T-helper 17 cell (primary cell): ENCODE results near the gene CACNG1. TPM values are rescaled to one million over a fixed set of nuclear protein-coding genes. Genes with fewer than 3 reads are reported as not detected.

ENCODE experiments used
- ATAC-seq: fragments of 150-1000 bp; cut with Tn5 transposase; 2 replicates; pipeline ENCODE4 v1.10.0; 2021; ENCODE audit warnings: mild to moderate bottlenecking, moderate library complexity
- DNase-seq, 3 donors: peaks; one replicate each; pipeline versions ENCODE4 v3.0.0 to v3.0.0-alpha.2; 2020 to 2021
- H3K9me3 ChIP-seq: one replicate; pipeline ENCODE4 v1.7.0; 2013; ENCODE audit warnings: low read length, mild to moderate bottlenecking; ENCODE audit not compliant: control insufficient read depth, poor library complexity, severe bottlenecking
- H3K27ac Mint-ChIP-seq: one replicate; pipeline ENCODE4 v1.8.0; 2022; ENCODE audit warnings: mild to moderate bottlenecking, moderate library complexity, mixed read lengths
- H3K27me3 Mint-ChIP-seq: one replicate; pipeline ENCODE4 v1.8.0; 2022; ENCODE audit warnings: mixed read lengths
- H3K36me3 Mint-ChIP-seq: one replicate; pipeline ENCODE4 v1.8.0; 2022; ENCODE audit warnings: low read depth, mixed read lengths
- H3K4me1 Mint-ChIP-seq: one replicate; pipeline ENCODE4 v1.8.0; 2022; ENCODE audit warnings: mild to moderate bottlenecking, mixed read lengths
- H3K4me3 Mint-ChIP-seq: one replicate; pipeline ENCODE4 v1.8.0; 2022; ENCODE audit warnings: mild to moderate bottlenecking, moderate library complexity, mixed read lengths
- total RNA-seq, 4 donors: library from RNA in 2 of 4; stranded (reverse) in 2 of 4; gene quantifications; one replicate each; pipeline ENCODE4 v1.2.3 and lab custom pipeline; 2022 to 2026

CACNG1 gene
- not detected for total RNA-seq
- 0 reads per million in 2 donors for total RNA-seq (lab: John Stamatoyannopoulos, UW)

- Mint-ChIP-seq H3K36me3 (peaks cover 2% of the 10 kb centered on the region), H3K4me3 (no peak within 1 kb of the TSS), H3K27me3 (no peaks in the 10 kb centered on the region), H3K4me1 (peaks cover 2% of the 10 kb centered on the region), H3K27ac (no peak within 1 kb of the TSS)
- ATAC-seq, result no peak
- DNase-seq, result no peak
- H3K9me3 ChIP-seq, result peaks cover 5% of the 10 kb centered on the region
Observed at GRCh38 chr17:67044016-67044772, at the start of gene CACNG1. CACNG1 (plus strand) TSS chr17:67044554; CDS start chr17:67044661, 107 bp downstream.

- Mint-ChIP-seq H3K27ac (no peak overlapping the region), H3K4me3 (no peak overlapping the region), H3K4me1 (peaks cover 5% of the 10 kb centered on the region), H3K36me3 (peaks cover 4% of the 10 kb centered on the region), H3K27me3 (peaks cover 34% of the 10 kb centered on the region)
- H3K9me3 ChIP-seq, result no peaks in the 10 kb centered on the region
- no peak for ATAC-seq
- DNase-seq, result no peak
Observed at GRCh38 chr17:66994930-66995535, 49.3 kb upstream of the CACNG1 start.

GRCh38 chr17:66995944-66996343 lies 48.4 kb upstream of the CACNG1 start:
- no peaks in the 10 kb centered on the region for H3K9me3 ChIP-seq
- ATAC-seq (no peak), DNase-seq (no peak)
- H3K4me1 Mint-ChIP-seq, result peaks cover 5% of the 10 kb centered on the region
- peaks cover 4% of the 10 kb centered on the region for H3K36me3 Mint-ChIP-seq
- no peak overlapping the region for H3K27ac Mint-ChIP-seq
- H3K4me3 Mint-ChIP-seq, result no peak overlapping the region
- peaks cover 29% of the 10 kb centered on the region for H3K27me3 Mint-ChIP-seq

- ATAC-seq (no peak), DNase-seq (no peak)
- Mint-ChIP-seq H3K36me3 (peaks cover 4% of the 10 kb centered on the region), H3K27ac (no peak overlapping the region), H3K4me1 (peaks cover 5% of the 10 kb centered on the region), H3K4me3 (no peak overlapping the region), H3K27me3 (peaks cover 19% of the 10 kb centered on the region)
- no peaks in the 10 kb centered on the region for H3K9me3 ChIP-seq
Observed at GRCh38 chr17:66996926-66997325, 47.4 kb upstream of the CACNG1 start.

GRCh38 chr17:67003231-67003630 lies 41.1 kb upstream of the CACNG1 start:
- DNase-seq (no peak), ATAC-seq (no peak)
- Mint-ChIP-seq H3K27ac (no peak overlapping the region), H3K4me3 (no peak overlapping the region), H3K36me3 (no peaks in the 10 kb centered on the region), H3K4me1 (peaks cover 2% of the 10 kb centered on the region), H3K27me3 (peaks cover 33% of the 10 kb centered on the region)
- no peaks in the 10 kb centered on the region for H3K9me3 ChIP-seq

GRCh38 chr17:67004181-67004580 lies 40.2 kb upstream of the CACNG1 start:
- peaks cover 33% of the 10 kb centered on the region for H3K27me3 Mint-ChIP-seq
- H3K4me1 Mint-ChIP-seq, result peaks cover 2% of the 10 kb centered on the region
- no peaks in the 10 kb centered on the region for H3K36me3 Mint-ChIP-seq
- ATAC-seq (no peak), DNase-seq (no peak)
- no peak overlapping the region for H3K4me3 Mint-ChIP-seq
- H3K27ac Mint-ChIP-seq, result no peak overlapping the region
- no peaks in the 10 kb centered on the region for H3K9me3 ChIP-seq

GRCh38 chr17:67007266-67007665 lies 37.1 kb upstream of the CACNG1 start:
- peaks cover 2% of the 10 kb centered on the region for H3K4me1 Mint-ChIP-seq

GRCh38 chr17:67008101-67008500 lies 36.3 kb upstream of the CACNG1 start:
- DNase-seq (no peak), ATAC-seq (no peak)

More at GRCh38 chr17:67007266-67007665, 37.1 kb upstream of the CACNG1 start:
- H3K27me3 Mint-ChIP-seq, result peaks cover 56% of the 10 kb centered on the region
- H3K4me3 Mint-ChIP-seq, result no peak overlapping the region
- no peaks in the 10 kb centered on the region for H3K9me3 ChIP-seq
- ATAC-seq (no peak), DNase-seq (no peak)
- no peak overlapping the region for H3K27ac Mint-ChIP-seq
- H3K36me3 Mint-ChIP-seq, result no peaks in the 10 kb centered on the region

GRCh38 chr17:67011527-67012175 lies 32.7 kb upstream of the CACNG1 start:
- DNase-seq, result no peak
- Mint-ChIP-seq H3K4me3 (no peak overlapping the region), H3K27ac (no peak overlapping the region)

More at GRCh38 chr17:67008101-67008500, 36.3 kb upstream of the CACNG1 start:
- Mint-ChIP-seq H3K4me1 (peaks cover 2% of the 10 kb centered on the region), H3K4me3 (no peak overlapping the region), H3K27me3 (peaks cover 57% of the 10 kb centered on the region), H3K27ac (no peak overlapping the region), H3K36me3 (no peaks in the 10 kb centered on the region)
- H3K9me3 ChIP-seq, result no peaks in the 10 kb centered on the region

GRCh38 chr17:67013891-67014290 lies 30.5 kb upstream of the CACNG1 start:
- ATAC-seq (no peak), DNase-seq (no peak)
- H3K4me3 Mint-ChIP-seq, result no peak overlapping the region
- peaks cover 56% of the 10 kb centered on the region for H3K27me3 Mint-ChIP-seq
- no peak overlapping the region for H3K27ac Mint-ChIP-seq
- no peaks in the 10 kb centered on the region for H3K9me3 ChIP-seq
- H3K36me3 Mint-ChIP-seq, result no peaks in the 10 kb centered on the region
- H3K4me1 Mint-ChIP-seq, result no peaks in the 10 kb centered on the region

More at GRCh38 chr17:67011527-67012175, 32.7 kb upstream of the CACNG1 start:
- Mint-ChIP-seq H3K4me1 (no peaks in the 10 kb centered on the region), H3K27me3 (peaks cover 56% of the 10 kb centered on the region), H3K36me3 (no peaks in the 10 kb centered on the region)
- no peak for ATAC-seq
- no peaks in the 10 kb centered on the region for H3K9me3 ChIP-seq

GRCh38 chr17:67015001-67015400 lies 29.4 kb upstream of the CACNG1 start:
- Mint-ChIP-seq H3K4me3 (no peak overlapping the region), H3K36me3 (no peaks in the 10 kb centered on the region), H3K4me1 (no peaks in the 10 kb centered on the region), H3K27ac (no peak overlapping the region), H3K27me3 (peaks cover 65% of the 10 kb centered on the region)
- no peaks in the 10 kb centered on the region for H3K9me3 ChIP-seq
- DNase-seq, result no peak
- ATAC-seq, result no peak

GRCh38 chr17:67016039-67016762 lies 28.2 kb upstream of the CACNG1 start:
- Mint-ChIP-seq H3K27me3 (peaks cover 54% of the 10 kb centered on the region), H3K36me3 (no peaks in the 10 kb centered on the region), H3K27ac (no peak overlapping the region), H3K4me3 (no peak overlapping the region), H3K4me1 (no peaks in the 10 kb centered on the region)
- ATAC-seq (no peak), DNase-seq (no peak)
- H3K9me3 ChIP-seq, result no peaks in the 10 kb centered on the region

- no peak overlapping the region for H3K4me3 Mint-ChIP-seq
- H3K4me1 Mint-ChIP-seq, result no peaks in the 10 kb centered on the region
- no peak overlapping the region for H3K27ac Mint-ChIP-seq
- no peak for DNase-seq
- H3K27me3 Mint-ChIP-seq, result peaks cover 38% of the 10 kb centered on the region
- H3K9me3 ChIP-seq, result no peaks in the 10 kb centered on the region
- H3K36me3 Mint-ChIP-seq, result no peaks in the 10 kb centered on the region
- ATAC-seq, result no peak
Observed at GRCh38 chr17:67017910-67018309, 26.4 kb upstream of the CACNG1 start.
